HEK293T (cell line): ENCODE data around the gene ZNF738.
A peak's percentile ranks its signal among the peaks of the same experiment; 100 is the strongest.

Source experiments
- BHLHE40 ChIP-seq: fragments of 450-650 bp; IDR thresholded peaks from 2 replicates; pipeline ENCODE4 v1.6.1; 2016; ENCODE audit warnings: mild to moderate bottlenecking, moderate library complexity, borderline replicate concordance
- FOXA1 ChIP-seq: fragments of 450-650 bp; IDR thresholded peaks from 2 replicates; pipeline ENCODE4 v1.6.1; 2016; ENCODE audit warnings: mild to moderate bottlenecking
- L3MBTL2 ChIP-seq: fragments of 450-650 bp; conservative IDR thresholded peaks from 2 replicates; pipeline ENCODE4 v1.6.1; 2016; ENCODE audit warnings: mild to moderate bottlenecking
- SP1 ChIP-seq: fragments of 450-650 bp; IDR thresholded peaks from 2 replicates; pipeline ENCODE4 v1.6.1; 2017

DNA sequence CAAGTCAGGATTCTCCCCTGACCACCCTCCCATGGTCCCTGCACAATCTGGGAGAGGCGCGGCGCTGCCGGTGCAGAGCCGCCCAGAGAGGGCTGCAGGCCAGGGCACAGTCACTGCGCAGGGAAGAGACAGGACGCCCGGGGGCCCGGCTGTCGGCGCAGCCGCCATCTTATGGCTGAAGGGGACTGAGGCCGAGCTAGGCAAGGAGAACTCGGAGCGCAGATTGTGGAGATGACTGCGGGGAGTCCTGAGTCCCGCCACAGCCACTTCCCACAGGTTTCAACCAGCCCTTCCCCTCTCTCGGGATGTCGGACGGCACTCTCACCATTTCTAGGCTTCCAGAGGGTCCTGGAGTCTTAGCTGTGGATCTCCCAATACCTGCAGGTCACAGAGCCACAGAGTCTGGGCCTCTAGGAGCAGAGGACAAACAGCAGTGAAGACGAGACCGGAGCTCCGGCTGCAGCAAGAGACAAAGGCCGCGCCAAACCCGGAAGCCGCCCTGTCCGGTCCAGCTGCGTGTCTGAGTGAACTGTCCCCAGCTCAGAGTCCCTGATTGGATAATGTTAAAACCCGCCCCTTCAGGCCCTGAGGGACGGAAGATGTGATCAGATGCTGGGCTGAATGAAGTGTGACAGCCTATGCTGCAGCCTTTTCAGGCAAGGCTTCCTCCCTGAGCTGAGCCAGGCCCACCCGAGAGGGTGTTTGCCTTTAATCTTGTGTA is 29.8 kb upstream of the ZNF738 start, which contains the start of gene ZNF708:
- TF ChIP-seq BHLHE40 (no peak), FOXA1 (no peak), SP1 (no peak), L3MBTL2 (peak; percentile 40)
